Suprapubic skin (tissue), 4 donors: Measurements from ENCODE around the gene RNASE4. TPM values are rescaled to one million over a fixed set of nuclear protein-coding genes. Genes with fewer than 3 reads are reported as not detected.

Experiments
- DNase-seq, 2 donors: peaks; one replicate each; pipeline ENCODE4 v3.0.0-alpha.2; 2019; ENCODE audit warnings: low spot score in 2 of 2
- H3K27ac ChIP-seq: fragments of 200-600 bp; sonication (generic); one replicate; pipeline ENCODE4 v1.5.1; 2019
- H3K27me3 ChIP-seq: fragments of 200-600 bp; sonication (generic); one replicate; pipeline ENCODE4 v1.5.1; 2019
- H3K36me3 ChIP-seq: fragments of 200-600 bp; sonication (generic); one replicate; pipeline ENCODE4 v1.5.1; 2019
- H3K4me1 ChIP-seq: fragments of 200-600 bp; sonication (generic); one replicate; pipeline ENCODE4 v1.5.1; 2019
- H3K4me3 ChIP-seq: fragments of 200-600 bp; sonication (generic); one replicate; pipeline ENCODE4 v1.5.1; 2019; ENCODE audit warnings: mild to moderate bottlenecking
- H3K9me3 ChIP-seq: fragments of 200-600 bp; sonication (generic); one replicate; pipeline ENCODE4 v1.5.1; 2019
- EP300 ChIP-seq: sonication (generic); formaldehyde crosslinking; IDR thresholded peaks from one replicate; pipeline ENCODE4 v1.6.1; 2017; ENCODE audit warnings: antibody characterized with exemption
- POLR2A ChIP-seq, 2 donors: fragments of 450-650 bp; IDR thresholded peaks; one replicate each; pipeline ENCODE4 v1.6.1; 2017; ENCODE audit warnings: antibody characterized with exemption in 2 of 2, mild to moderate bottlenecking in 2 of 2, moderate library complexity in 2 of 2
- POLR2AphosphoS5 ChIP-seq, 3 donors: sonication (generic); formaldehyde crosslinking; IDR thresholded peaks; one replicate each; pipeline ENCODE4 v1.6.1; 2017; ENCODE audit warnings: antibody characterized with exemption in 3 of 3
- WGBS: methylation state at CpG from one replicate; pipeline ENCODE4 v1.1.5; 2018; 5-methylcytosine and 5-hydroxymethylcytosine counted together
- total RNA-seq, 4 donors: library from RNA; depleted of rRNA; stranded (reverse); fragments of >200 nt; gene quantifications; one replicate each; pipeline ENCODE4 v1.1.0, GENCODE V29; 2016
- TF ChIP-seq, protein P1 (sequence below), 2 donors: fragments of 200-600 bp in 1 of 2; fragments of 450-650 bp in 1 of 2; sonication (generic) in 1 of 2; IDR thresholded peaks; one replicate each; pipeline ENCODE4 v1.5.1; 2016 to 2019; ENCODE audit warnings: antibody characterized with exemption in 2 of 2, mild to moderate bottlenecking in 1 of 2, moderate library complexity in 1 of 2

The RNASE4 gene
- total RNA-seq, 4 donors from 2014 or later: 43.9 to 84.2 (median 66.2) TPM

DNA sequence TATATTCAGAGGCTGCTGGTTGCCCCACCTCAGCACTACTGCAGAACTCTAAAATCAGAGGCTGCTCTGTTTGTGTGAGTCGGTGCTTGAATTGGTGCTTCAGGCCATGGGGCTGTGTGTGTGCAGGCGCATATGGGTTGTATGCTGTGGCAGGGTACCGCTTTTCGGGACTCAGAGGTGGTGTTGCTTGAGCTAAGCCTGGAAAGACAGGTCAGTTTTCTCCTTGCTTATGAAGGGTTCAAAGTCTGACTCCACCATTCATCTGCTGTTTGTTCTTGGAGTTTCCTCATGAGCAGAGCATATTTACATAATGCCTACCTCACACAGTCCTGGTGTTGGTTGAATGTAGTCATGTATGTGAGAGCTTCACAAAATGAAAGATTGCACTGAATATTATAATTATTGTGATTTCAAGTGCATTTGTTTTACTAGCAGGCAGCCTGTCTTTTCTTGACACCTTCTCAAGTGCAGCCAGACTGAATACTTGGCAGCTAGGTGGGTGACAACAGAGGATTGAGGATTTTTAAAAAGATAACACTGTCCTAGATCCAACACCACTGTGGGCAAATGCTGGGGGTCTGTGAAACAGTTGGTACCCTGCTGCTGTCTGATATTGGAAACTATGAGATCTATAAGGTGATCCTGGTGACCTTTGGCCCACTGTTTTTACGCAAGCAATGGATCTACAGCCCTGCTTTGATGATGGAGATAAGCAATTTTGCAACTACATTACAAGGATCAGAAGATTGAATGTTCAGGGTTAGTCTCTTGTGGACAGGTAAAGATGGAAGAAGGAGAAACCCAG, 3.2 kb downstream of the RNASE4 start:
- Histone ChIP-seq H3K4me3 (no peak overlapping the region), H3K36me3 (no peaks in the 10 kb centered on the region), H3K27ac (no peak overlapping the region), H3K9me3 (no peaks in the 10 kb centered on the region), H3K4me1 (peaks cover 42% of the 10 kb centered on the region), H3K27me3 (no peaks in the 10 kb centered on the region)
- TF ChIP-seq EP300 (no peak), POLR2AphosphoS5 (IDR thresholded peaks at IDR 0.05) (no peak), POLR2A (IDR thresholded peaks at IDR 0.05) (no peak)
- TF ChIP-seq, protein P1, sequence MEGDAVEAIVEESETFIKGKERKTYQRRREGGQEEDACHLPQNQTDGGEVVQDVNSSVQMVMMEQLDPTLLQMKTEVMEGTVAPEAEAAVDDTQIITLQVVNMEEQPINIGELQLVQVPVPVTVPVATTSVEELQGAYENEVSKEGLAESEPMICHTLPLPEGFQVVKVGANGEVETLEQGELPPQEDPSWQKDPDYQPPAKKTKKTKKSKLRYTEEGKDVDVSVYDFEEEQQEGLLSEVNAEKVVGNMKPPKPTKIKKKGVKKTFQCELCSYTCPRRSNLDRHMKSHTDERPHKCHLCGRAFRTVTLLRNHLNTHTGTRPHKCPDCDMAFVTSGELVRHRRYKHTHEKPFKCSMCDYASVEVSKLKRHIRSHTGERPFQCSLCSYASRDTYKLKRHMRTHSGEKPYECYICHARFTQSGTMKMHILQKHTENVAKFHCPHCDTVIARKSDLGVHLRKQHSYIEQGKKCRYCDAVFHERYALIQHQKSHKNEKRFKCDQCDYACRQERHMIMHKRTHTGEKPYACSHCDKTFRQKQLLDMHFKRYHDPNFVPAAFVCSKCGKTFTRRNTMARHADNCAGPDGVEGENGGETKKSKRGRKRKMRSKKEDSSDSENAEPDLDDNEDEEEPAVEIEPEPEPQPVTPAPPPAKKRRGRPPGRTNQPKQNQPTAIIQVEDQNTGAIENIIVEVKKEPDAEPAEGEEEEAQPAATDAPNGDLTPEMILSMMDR (IDR thresholded peaks at IDR 0.05): no peak
- no peak for DNase-seq
- WGBS: 74% methylated on average over 5 of the region's 5 CpGs

DNA sequence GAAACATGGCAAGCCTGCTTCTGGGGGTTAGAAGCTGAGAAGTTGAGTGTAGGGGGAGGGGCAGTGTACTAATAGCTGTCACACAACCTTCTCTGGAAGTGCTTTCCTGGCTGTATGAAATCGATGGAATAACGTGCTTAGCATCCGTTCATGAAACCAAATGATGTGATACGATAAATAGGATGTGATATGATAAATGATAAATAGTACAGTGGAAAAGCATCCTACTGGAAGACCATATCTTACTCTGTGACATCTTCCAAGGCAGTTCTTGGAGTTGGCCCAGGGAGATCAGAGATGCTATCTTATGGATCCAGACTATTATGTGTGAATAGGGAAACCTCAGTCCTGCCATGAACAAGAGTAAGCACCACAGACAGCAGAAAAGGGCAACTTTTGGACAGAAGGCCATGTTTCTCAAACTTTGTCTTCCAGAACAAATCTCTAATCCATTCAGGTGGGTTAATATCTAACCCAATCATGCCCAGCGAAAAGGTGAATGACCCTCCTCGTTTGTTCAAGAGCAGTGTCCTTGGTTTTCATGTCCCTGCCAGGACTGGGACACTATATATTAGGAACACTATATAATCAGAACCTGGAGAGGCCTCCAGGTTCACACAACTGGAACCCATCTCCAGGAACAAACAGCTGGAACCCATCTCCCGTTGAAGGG, 3.9 kb downstream of the RNASE4 start, which contains the start of gene ANG:
Gene ANG (plus strand): TSS at position 598 of the 673 bp plus-strand sequence. CDS start 4,801 bp downstream, outside the sequence.
- no peak within 1 kb of the TSS for H3K27ac ChIP-seq
- TF ChIP-seq, protein P1 (IDR thresholded peaks at IDR 0.05): no peak
- TF ChIP-seq EP300 (no peak), POLR2A (IDR thresholded peaks at IDR 0.05) (no peak), POLR2AphosphoS5 (IDR thresholded peaks at IDR 0.05) (no peak)
- H3K36me3 ChIP-seq: no peaks in the 10 kb centered on the region
- DNase-seq: no peak
- no peak within 1 kb of the TSS for H3K4me3 ChIP-seq
- no peaks in the 10 kb centered on the region for H3K27me3 ChIP-seq
- 77% methylated on average over 7 of the region's 7 CpGs for WGBS
- H3K9me3 ChIP-seq: no peaks in the 10 kb centered on the region
- peaks cover 42% of the 10 kb centered on the region for H3K4me1 ChIP-seq

DNA sequence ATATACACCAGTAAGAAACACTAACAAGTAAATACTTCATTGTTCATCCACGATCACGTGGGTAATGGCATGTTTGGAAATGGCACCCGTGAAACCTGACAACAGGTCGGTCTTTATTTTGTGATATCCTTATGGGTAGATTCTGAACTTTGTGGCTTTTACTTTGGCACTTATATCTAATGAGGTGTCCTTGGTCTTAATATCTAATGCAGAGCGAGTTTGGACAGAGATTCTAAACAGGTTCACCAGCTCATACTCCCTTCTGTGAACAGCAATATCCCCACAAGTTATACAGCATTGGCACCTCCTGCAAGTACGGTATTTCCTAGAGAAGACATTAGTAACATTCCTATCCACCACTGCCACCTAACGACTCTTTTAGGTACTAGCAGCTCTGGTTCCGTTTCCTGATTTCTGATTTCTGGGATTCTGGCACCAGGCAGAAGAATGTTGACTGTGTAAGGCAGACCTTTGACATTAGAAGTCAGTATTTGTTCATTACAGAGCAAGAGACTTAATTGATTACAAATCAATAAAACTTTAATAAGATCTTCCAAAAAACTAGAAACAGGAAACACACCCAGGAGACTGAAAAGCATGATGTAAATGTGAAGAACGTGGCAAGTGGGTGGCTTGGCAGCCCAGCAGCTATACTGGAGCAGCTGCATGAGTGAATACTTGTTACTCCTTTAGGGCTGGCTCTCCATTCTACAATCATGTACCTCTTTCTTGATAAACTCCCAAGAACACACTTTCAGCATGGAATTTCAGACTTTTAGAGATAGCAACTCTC, 6.7 kb downstream of the RNASE4 start:
- WGBS: 16% methylated on average over 9 of the region's 9 CpGs
- Histone ChIP-seq H3K9me3 (no peaks in the 10 kb centered on the region), H3K27me3 (no peaks in the 10 kb centered on the region), H3K4me3 (no peak overlapping the region), H3K36me3 (peaks cover 7% of the 10 kb centered on the region), H3K4me1 (peaks cover 28% of the 10 kb centered on the region), H3K27ac (no peak overlapping the region)
- TF ChIP-seq, protein P1 (IDR thresholded peaks at IDR 0.05): peak; percentile 86 to 89
- TF ChIP-seq POLR2AphosphoS5 (IDR thresholded peaks at IDR 0.05): no peak
- no peak for DNase-seq

DNA sequence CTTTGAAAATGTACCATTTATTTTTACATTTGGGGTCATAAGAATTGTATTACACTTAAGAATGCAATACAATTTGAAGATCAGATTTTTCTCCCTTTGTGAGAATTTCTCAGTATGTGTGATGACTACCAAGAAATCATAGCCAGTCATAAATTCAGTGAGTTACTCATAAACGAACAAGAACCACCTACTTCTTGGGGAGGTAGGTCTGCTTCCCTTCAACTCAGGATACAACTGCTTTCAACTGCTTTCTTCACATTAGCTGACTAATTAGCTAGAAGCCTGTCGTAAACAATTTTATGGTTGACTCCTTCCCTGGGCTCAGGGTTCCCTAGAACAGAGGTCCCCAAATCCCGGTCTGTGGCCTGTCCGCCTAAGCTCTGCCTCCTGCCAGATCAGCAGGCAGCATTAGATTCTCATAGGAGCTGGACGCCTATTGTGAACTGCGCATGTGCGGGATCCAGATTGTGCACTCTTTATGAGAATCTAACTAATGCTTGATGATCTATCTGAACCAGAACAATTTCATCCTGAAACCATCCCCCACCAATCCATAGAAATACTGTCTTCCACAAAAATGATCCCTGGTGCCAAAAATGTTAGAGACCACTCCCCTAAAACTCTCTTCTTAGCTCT, 7.9 kb downstream of the RNASE4 start:
- 86% methylated on average over 7 of the region's 7 CpGs for WGBS
- H3K4me3 ChIP-seq: no peak overlapping the region
- no peaks in the 10 kb centered on the region for H3K9me3 ChIP-seq
- DNase-seq: no peak
- H3K4me1 ChIP-seq: peaks cover 16% of the 10 kb centered on the region
- H3K27ac ChIP-seq: no peak overlapping the region
- H3K27me3 ChIP-seq: no peaks in the 10 kb centered on the region
- peaks cover 7% of the 10 kb centered on the region for H3K36me3 ChIP-seq
- no peak for TF ChIP-seq EP300

DNA sequence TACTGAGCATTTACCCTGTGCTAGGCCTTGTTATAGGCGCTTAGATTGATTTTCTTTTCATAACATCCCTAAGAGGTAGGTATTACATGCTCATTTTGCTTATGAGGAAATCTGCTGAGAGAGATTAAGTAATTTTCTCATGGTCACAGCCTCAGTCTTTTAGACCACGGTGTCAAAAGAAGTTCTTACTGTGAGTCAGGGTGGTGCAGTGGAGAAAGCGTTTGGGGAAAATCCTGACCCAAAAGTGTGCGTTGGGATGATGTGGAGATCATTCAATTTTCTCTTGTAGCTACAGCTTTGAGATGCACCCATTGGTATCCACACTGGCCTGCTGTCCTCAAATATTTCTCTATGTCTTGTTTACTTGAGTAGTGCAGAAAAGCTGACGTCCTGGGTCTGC, 12.4 kb downstream of the RNASE4 start:
- TF ChIP-seq POLR2AphosphoS5 (IDR thresholded peaks at IDR 0.05) (no peak), POLR2A (IDR thresholded peaks at IDR 0.05) (no peak), EP300 (no peak)
- TF ChIP-seq, protein P1 (IDR thresholded peaks at IDR 0.05): no peak
- no peak overlapping the region for H3K27ac ChIP-seq
- H3K36me3 ChIP-seq: peaks cover 9% of the 10 kb centered on the region
- H3K9me3 ChIP-seq: no peaks in the 10 kb centered on the region
- no peak for DNase-seq
- H3K4me1 ChIP-seq: no peaks in the 10 kb centered on the region
- WGBS: 87% methylated on average over 5 of the region's 5 CpGs
- no peak overlapping the region for H3K4me3 ChIP-seq
- no peaks in the 10 kb centered on the region for H3K27me3 ChIP-seq
